ENCODE results near the gene DNAJC5.

Gene DNAJC5

DNA sequence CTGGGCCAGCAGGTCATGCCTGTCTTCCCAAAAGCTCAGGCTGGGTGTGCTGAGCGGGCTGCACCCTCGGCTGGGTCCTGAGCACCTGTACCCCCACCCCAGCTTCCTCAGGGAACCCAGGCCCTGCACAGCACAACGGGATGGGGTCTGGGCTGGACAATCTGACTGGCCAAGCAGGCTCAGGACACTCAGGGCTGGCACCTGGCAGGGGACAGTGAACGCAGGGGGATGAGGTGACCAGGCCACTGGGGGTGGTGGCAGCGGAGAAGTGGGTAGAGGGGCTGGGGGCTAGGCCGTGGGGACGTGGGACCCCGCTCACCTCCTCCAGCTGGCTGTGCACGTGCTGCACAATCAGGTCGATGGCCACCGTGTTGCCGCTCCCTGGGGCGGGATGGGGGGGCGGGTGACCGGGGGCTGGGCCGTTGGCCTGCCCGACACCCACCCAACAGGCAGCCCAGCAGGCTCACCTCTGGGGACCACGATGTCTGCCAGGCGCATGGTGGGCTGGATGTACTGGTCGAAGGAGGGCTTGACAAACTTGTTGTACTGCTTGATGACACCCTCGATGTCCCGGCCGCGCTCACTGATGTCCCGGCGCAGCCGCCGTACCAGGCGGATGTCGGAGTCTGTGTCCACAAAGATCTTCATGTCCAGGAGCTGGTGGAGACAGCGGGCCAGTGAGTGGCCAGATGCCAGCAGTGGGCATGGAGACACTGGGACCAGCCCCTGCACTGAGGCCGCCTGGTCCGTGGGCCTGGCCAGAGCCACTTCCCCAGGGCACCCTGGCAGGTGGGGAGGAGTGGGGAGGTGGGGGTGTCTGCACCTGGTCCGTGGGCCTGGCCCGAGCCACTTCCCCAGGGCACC is 49.4 kb downstream of the DNAJC5 start:
- no peak for DNase-seq
- in situ Hi-C loops (cut with HindIII; ENCODE audit: low pct_ligation_motif_present, low pct_unique_long_range_greater_than_20kb, low sequenced_read_pairs) = no loop called here

DNA sequence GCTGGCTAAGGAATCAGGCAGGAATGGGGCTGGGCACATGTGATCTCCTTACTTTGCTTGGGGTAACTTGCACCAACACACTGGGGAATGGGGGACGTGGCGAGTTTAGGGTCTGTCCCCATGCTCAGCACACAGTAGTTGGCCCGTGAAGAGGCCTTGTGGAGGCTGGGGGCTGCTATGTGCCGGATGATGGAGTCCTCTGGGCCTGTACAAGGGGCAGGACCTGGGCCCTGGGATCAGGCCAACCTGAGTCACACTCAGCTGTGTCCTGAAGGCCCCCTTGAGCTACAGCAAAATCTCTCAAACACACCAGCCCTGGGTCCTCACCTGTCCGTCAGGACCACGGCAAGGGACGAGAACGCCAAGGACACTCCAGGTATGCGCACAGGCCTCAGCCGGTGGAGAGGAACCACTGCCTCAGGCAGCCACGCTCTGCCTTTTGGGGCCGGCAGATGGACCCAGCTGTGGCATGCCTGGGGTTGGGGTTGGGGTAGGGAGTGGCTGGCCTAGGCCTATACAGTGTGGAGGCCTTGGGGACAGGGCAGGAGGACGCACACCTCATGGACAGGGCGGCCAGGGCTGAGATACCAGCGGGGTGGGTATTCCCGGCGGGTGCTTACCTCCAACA is 50.2 kb downstream of the DNAJC5 start:
- no peak for DNase-seq
- in situ Hi-C loops (cut with HindIII; ENCODE audit: low pct_ligation_motif_present, low pct_unique_long_range_greater_than_20kb, low sequenced_read_pairs) = no loop called here

DNA sequence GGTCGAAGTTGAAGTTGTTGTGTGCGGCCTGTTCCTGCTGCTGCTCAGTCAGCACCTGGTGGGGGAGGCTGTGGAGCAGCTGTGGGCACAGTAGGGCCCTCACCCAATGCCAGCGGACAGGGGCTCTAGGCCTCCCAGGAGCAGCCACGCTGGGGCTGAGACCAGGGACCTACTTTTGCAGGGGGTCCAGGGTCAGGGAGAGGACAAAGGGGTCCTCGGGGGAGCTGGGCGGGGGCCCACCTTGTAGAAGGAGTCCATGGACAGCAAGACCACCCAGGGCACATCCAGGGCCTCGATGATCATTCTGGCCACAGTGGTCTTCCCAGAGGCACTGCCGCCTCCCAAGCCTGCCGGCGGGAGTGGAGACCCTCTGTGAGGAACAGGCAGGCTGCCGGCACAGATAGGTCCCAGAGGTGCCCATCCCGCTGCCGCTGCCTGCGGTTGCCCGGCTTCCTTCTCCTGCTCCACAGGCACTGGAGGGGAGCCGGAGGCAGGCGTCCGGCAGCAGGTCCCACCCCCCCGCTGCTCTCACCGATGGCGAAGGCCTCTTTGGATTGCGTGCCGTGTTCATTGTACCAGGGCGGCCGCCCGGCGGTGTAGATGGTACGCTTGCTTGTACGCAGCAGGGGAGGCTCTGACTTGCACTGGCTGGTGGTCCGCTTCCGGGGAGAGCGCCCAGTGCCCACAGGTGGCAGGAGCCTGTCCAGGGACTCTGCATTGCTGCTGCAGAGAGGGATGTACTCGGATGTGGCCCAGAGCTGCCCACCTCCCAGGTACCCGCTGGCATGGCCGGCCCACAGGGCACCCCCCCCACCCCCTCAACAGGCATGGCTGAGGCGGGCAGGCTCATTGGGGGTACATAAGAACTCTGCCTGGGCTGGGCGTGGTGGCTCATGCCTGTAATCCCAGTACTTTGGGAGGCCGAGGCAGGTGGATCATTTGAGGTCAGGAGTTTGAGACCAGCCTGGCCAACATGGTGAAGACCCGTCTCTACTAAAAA is 51.3 kb downstream of the DNAJC5 start:
- in situ Hi-C loops (cut with HindIII; ENCODE audit: low pct_ligation_motif_present, low pct_unique_long_range_greater_than_20kb, low sequenced_read_pairs) = no loop called here
- no peak for DNase-seq

DNA sequence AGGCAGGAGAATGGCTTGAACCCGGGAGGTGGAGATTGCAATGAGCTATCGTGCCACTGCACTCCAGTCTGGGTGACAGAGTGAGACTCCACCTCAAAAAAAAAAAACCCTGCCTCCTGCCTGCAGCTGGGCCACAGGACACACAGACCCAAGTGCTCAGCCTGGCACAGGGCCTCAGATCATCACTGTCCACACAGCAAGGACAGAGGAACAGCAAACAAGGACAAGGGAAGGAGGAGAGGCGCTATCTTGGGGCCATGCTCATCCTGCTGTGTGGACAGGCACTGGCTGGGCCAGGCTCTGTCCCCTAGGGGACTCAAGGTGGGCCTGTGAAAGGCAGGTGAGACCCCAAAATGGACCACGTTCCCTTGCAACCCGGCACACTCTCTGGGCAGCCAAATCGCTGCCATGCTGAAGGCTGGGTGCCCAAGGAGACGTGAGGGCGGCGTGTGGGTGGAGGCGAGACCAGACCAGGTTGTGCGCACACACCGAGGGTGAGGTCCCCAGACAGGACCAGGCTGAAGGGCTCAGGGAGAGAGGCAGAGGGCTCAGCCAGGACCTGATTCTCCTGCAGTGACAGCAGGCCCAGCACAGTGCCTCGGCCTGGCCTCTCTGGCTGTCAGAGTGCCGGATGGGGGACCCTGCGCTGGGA is 52.2 kb downstream of the DNAJC5 start:
- DNase-seq = no peak
- in situ Hi-C loops (cut with HindIII; ENCODE audit: low pct_ligation_motif_present, low pct_unique_long_range_greater_than_20kb, low sequenced_read_pairs) = no loop called here

DNA sequence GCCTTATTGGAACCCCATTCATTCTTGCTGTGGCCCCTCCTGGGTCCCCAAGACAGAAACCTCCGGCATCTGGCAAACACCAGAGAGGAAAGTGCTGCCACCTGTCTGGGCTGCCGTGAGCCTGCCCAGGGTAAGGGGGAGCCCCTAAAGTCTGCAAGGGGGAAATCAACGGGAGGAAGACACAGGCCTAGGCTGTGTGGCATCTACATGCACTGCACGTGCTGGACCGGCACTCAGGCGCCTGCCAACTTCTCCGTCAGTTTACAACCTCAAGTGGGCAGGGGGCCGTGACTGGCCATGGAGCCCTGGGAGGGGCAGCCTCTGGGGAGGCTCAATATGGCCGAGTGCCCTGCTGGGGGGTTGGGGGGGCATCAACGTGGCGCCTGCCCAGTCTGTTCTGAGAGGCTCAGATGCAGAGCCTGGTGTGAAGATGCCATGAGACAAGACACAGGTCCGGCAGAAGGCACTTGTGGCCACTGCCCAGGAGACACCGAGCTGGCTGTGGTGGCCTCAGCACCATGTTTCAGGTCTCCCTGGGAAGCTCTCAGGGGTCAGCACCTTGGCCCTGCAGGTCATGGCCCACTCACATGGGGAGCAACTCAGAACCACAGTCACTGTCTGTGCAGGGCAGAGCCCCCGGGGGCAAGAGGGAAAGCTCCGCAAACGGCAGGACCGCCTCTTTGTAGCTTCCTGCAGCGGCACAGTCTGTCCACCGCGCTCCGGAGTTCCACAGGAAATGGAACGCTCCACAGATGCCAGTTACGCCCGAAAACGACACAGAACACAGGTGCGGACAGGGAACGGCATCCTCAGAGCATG is 52.9 kb downstream of the DNAJC5 start:
- in situ Hi-C loops (cut with HindIII; ENCODE audit: low pct_ligation_motif_present, low pct_unique_long_range_greater_than_20kb, low sequenced_read_pairs) = no loop called here
- DNase-seq = no peak

DNA sequence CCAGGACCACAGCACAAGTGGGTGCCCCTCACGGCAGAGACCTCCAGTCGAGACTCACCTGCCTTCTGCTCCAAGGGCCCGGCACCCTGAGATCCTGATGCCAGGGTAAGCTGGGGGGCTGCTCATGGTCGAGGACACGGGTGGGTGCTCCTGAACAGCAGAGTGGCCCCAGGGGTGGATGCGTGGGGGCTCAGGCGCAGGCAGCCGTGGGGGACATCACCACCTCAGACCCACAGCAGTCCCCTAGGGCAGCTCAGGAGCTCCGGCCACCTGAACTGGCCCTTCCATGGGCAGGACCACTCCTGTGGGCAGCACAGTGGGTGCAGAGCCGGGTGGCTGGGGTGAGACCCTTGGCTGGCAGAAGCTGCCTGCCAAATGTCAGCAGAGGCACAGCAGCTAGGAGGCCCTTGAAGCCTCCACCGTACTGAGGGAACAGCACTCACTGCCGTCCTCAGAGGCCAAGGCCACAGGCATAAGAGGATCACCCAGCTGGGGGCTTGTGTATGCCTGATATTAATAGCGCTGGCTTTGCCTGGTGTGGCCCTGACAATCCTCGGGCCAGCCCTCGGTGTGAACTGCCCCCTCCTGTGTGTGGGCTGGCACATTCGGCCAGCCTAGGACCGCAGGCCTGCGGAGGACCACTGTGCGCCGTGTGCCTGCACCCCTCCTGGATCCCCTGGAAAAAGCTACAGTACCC is 55.9 kb downstream of the DNAJC5 start:
- DNase-seq = no peak
- in situ Hi-C loops (cut with HindIII; ENCODE audit: low pct_ligation_motif_present, low pct_unique_long_range_greater_than_20kb, low sequenced_read_pairs) = no loop called here

DNA sequence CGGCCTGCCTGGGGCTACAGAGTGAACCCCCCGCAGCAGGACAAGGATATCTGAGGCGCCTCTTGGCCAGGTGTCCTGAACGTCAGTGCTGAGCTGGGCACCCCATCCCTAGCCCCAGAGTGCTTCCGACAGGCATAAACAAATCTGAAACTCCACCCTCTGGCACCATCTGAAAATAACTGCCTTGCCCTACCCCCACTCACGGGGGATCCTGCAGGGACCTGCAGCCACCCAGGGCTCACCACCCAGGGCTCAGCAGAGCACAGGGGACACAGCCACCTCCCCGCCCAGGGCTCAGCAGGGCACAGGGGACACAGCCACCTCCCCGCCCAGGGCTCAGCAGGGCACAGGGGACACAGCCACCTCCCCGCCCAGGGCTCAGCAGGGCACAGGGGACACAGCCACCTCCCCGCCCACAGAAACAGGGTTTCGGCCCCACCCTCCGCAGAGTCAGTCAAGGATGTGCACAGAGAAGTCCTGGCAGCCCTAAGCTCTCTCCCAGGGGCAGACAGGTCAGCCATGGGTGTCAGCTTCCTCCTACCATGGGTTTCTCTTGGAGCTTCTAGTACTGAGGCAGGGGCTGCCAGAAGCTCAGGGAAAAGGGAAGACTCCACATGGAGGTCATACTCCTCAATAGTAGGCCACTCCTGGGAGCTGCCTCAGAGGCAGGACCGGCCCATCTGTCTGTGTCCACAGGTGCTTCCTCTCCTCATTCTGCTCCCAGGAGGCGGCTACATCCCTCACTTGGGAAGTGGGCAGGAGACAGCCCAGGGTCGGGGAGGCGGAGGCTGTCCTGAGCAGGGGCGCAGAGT is 56.7 kb downstream of the DNAJC5 start:
- in situ Hi-C loops (cut with HindIII; ENCODE audit: low pct_ligation_motif_present, low pct_unique_long_range_greater_than_20kb, low sequenced_read_pairs) = no loop called here
- no peak for DNase-seq

DNA sequence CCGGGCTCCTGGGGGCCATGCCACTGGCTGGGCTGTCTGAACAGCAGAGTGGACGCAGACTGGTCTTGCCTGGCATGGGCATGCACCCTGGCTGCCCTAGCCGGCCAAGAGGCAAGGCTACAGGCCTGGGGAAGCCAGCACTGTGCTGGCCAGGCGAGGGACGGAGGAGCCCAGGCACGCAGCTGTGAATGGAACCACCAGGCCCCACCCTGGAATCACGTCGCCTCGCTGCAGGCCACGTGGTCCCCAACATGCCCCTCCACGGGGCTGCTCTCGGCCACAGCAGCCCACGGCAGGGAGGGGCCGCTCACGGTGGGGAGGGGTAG is 57.2 kb downstream of the DNAJC5 start:
- DNase-seq = no peak
- in situ Hi-C loops (cut with HindIII; ENCODE audit: low pct_ligation_motif_present, low pct_unique_long_range_greater_than_20kb, low sequenced_read_pairs) = no loop called here

DNA sequence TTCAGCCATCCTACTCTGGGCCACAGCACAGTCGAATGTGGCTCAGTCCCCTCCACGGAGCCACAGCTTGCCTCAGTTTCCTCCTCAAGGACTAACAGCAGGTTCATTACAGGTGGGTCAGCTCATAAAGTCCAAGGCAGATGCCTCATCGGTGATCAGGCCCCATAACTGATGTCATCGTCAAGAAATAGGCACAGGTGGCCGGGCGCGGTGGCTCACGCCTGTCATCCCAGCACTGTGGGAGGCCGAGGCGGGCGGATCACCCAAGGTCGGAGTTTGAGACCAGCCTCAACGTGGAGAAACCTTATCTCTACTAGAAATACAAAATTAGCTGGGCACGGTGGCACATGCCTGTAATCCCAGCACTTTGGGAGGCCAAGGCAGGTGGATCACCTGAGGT is 57.8 kb downstream of the DNAJC5 start:
- DNase-seq = no peak
- in situ Hi-C loops (cut with HindIII; ENCODE audit: low pct_ligation_motif_present, low pct_unique_long_range_greater_than_20kb, low sequenced_read_pairs) = no loop called here

DNA sequence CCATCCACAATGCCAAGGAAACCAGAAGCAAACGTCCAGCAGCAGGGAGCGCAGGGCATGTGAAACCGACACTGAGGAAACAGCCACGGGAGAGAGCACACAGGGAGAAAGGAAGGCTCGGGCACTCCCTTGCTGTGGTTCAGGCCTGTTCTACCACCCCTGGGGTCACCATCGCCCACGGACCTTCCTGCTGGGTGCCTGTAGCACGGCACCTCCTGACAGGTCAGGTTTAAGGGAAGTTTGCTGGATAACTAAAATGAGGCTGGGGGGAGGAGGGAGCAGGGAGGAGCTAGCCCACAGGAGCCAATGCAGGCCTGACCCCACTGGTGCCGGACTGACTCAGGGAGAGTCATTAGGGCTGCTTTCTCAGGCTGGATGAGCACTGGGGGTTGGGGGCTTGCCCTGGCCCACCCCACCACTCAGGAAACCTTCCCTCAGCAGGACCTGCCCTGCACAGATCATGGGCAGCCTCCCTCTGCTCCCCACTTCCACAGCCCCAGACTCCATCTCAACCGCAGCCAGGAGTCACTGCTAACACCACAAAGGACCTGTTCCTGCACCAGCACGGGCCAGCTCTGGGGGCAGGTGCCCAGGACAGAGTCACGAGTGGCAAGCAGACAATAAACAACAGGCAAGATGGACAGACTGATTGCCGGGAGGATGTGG is 59.0 kb downstream of the DNAJC5 start:
- no peak for DNase-seq
- in situ Hi-C loops (cut with HindIII; ENCODE audit: low pct_ligation_motif_present, low pct_unique_long_range_greater_than_20kb, low sequenced_read_pairs) = no loop called here

DNA sequence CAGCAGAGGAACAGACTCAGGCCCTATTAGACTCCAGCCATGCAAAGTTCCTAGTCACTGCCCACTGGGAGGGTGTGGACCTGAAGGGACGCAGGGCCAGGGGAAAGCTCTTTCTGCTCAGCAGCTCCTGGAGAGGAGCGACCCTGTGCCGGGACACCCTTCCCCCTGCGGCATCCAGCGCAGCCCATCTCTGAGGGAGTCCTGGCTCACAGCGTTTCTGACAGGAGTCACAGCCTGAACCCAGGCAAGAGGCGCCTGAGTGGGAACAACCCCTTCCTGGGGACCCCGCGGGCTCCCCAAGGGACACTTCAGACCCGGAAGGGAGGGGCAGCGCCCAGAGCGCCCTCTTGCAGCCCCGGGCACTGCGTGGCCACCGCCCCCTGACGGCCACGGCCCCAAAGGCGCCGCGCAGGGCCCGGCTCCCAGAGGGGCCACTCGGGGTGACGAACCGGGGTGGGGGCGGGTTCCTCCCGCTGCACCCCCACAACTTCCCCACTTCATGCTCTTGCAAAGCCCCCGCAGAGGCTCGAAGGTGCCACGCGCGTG is 60.4 kb downstream of the DNAJC5 start:
- in situ Hi-C loops (cut with HindIII; ENCODE audit: low pct_ligation_motif_present, low pct_unique_long_range_greater_than_20kb, low sequenced_read_pairs) = no loop called here
- DNase-seq = peak; percentile 38

DNA sequence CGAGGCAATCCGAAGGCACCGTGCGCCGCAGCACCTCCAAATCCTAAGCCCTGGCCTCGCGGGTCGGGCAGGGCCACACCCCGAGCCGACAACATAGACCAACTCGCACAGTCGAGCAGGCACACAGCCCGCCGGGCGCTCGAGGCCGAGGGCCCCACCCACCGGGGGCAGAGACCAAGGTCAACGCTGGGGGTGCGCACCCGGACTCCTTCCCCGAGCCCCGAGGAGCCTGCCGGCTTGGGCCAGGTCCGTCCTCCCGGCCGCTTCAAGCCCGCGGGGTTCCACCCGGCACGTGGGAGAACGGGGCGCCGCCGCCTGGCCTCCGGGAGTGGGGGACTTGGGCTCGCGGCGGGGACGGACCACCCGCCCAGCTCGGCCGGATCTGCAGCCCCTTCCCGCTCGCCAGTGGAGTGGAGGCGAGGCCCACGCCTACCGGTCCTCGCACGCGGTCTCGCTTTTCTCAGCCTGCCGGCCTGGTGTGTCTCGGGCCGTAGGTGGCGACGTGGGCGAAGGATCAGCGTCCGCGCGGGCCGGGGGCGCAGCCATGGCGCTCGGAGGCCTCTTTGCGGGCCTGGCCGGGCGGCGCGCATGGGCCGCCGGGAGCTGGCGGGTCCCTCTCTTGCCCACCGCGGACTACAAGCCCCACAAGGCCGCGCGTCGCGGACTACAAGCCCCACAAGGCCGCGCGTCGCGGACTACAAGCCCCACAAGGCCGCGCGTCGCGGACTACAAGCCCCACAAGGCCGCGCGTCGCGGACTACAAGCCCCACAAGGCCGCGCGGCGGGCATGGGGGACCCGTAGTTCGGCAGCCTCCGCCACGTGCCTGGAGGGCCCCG is 61.1 kb downstream of the DNAJC5 start, which contains the start of gene UCKL1:
Gene UCKL1, minus strand, starts transcription at position 590 of the 837 bp plus-strand sequence. Its CDS starts 44 bp downstream, at position 546.
- peak; percentile 80 for DNase-seq
- in situ Hi-C loops (cut with HindIII; ENCODE audit: low pct_ligation_motif_present, low pct_unique_long_range_greater_than_20kb, low sequenced_read_pairs) = no loop called here

DNA sequence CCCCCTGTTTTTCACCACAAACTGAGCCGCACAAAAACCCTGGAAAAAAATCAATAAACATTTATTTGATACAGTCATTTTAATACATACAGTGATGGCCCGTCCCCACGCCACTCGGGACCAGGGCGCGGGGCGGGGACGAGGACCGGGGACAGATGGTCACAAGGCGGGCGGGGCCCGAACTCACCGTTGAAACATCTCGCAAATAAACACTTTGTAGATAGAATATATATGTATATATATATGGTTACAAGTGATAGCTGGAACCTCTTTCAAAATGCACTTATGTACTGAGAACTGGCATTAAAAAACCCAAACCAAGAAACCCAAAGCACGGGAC is 61.7 kb downstream of the DNAJC5 start:
- no peak for DNase-seq
- in situ Hi-C loops (cut with HindIII; ENCODE audit: low pct_ligation_motif_present, low pct_unique_long_range_greater_than_20kb, low sequenced_read_pairs) = no loop called here

DNA sequence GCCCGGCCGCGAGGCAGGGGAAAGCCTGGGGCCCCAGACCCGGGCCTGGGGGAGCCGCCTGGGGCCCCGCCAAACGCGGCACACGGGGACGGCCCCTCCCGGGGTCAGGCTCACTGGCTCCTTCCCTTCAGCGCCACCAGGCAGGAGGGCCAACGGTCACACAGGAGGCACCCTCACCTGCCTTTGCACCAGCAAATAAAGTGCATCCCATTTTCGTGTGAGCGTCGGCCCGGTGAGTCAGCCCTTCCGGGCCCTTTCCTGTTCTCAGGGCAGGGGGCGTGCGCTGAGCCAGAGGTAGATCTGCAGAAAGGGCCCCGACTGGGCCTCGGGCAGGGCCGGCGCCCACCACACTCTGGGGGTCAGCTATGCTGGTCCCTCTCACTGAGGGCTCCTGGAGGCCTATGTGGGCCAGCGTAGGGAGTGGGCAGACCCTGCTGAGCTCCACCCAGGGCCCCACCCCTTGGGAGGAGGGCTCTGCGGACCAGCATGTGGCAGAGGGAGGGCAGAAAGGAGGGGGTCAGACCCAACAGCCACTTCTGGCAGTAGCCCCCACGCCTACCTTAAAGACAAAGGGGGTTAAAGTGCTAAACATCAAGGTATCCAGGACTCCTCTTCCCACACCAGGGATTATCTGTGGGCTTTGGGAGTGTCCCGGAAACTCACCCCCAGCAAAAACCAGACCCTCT is 62.2 kb downstream of the DNAJC5 start:
- DNase-seq = peak; percentile 63
- in situ Hi-C loops (cut with HindIII; ENCODE audit: low pct_ligation_motif_present, low pct_unique_long_range_greater_than_20kb, low sequenced_read_pairs) = no loop called here
